Neural cell (in vitro differentiated cells): Measurements from ENCODE around the gene PIAS2. TPM values are rescaled to one million over a fixed set of nuclear protein-coding genes. Genes with fewer than 3 reads are reported as not detected.

Source experiments
- H2AFZ ChIP-seq: fragments of 200-600, 300-800 bp; sonication (generic), shearing (Covaris generic); 2 replicates; pipeline ENCODE4 v1.6.0; 2014; ENCODE audit warnings: low read depth, mild to moderate bottlenecking, antibody characterized with exemption, low read length, moderate library complexity
- H3F3A ChIP-seq: fragments of 200-600 bp; shearing (Covaris generic); 2 replicates; pipeline ENCODE4 v1.6.1; 2016; ENCODE audit warnings: mild to moderate bottlenecking, moderate library complexity, mixed read lengths, antibody characterized with exemption, low read length; ENCODE audit not compliant: insufficient read depth, poor library complexity, severe bottlenecking
- H3K27ac ChIP-seq: fragments of 200-600, 300-800 bp; sonication (generic), shearing (Covaris generic); 2 replicates; pipeline ENCODE4 v1.5.1; 2014; ENCODE audit warnings: mild to moderate bottlenecking, low read length, moderate library complexity
- H3K27me3 ChIP-seq: fragments of 300-800, 200-600 bp; sonication (generic), shearing (Covaris generic); 2 replicates; pipeline ENCODE4 v1.6.0; 2014; ENCODE audit warnings: mild to moderate bottlenecking, low read depth, low read length, moderate library complexity; ENCODE audit not compliant: insufficient read depth
- H3K36me3 ChIP-seq: fragments of 300-800, 200-600 bp; sonication (generic), shearing (Covaris generic); 2 replicates; pipeline ENCODE4 v1.5.1; 2014; ENCODE audit warnings: mild to moderate bottlenecking, antibody characterized with exemption, low read length, moderate library complexity; ENCODE audit not compliant: insufficient read depth
- H3K4me2 ChIP-seq: fragments of 300-800, 200-600 bp; sonication (generic), shearing (Covaris generic); 2 replicates; pipeline ENCODE4 v1.6.0; 2014; ENCODE audit warnings: mild to moderate bottlenecking, low read length
- H3K4me3 ChIP-seq: fragments of 300-800, 200-600 bp; sonication (generic), shearing (Covaris generic); 2 replicates; pipeline ENCODE4 v1.5.1; 2014; ENCODE audit warnings: mild to moderate bottlenecking, low read length, moderate library complexity
- H3K79me2 ChIP-seq: fragments of 200-600 bp; shearing (Covaris generic); replicated peaks from 2 replicates; pipeline ENCODE4 v1.6.0; 2014; ENCODE audit warnings: mild to moderate bottlenecking, low read length, moderate library complexity; ENCODE audit not compliant: insufficient read depth
- H3K9ac ChIP-seq: fragments of 300-800, 200-600 bp; sonication (generic), shearing (Covaris generic); 2 replicates; pipeline ENCODE4 v1.6.1; 2016; ENCODE audit warnings: mild to moderate bottlenecking, low read length, mixed read lengths
- H3K9me2 ChIP-seq: fragments of 200-600 bp; shearing (Covaris generic); 2 replicates; pipeline ENCODE4 v1.6.1; 2016; ENCODE audit warnings: mild to moderate bottlenecking, low read length, mixed read lengths; ENCODE audit not compliant: insufficient read depth
- H3K9me3 ChIP-seq: fragments of 200-600, 300-800 bp; sonication (generic), shearing (Covaris generic); 2 replicates; pipeline ENCODE4 v1.6.1; 2016; ENCODE audit warnings: mild to moderate bottlenecking, mixed run types, low read length, moderate library complexity, mixed read lengths
- H4K20me1 ChIP-seq: fragments of 200-600 bp; shearing (Covaris generic); 2 replicates; pipeline ENCODE4 v1.6.1; 2016; ENCODE audit warnings: mild to moderate bottlenecking, mixed run types; ENCODE audit not compliant: insufficient read depth
- CTCF ChIP-seq: fragments of 450-650 bp; IDR thresholded peaks from 2 replicates; pipeline ENCODE4 v1.5.1; 2014; ENCODE audit warnings: antibody characterized with exemption, mild to moderate bottlenecking, moderate library complexity; ENCODE audit not compliant: poor library complexity, severe bottlenecking
- EP300 ChIP-seq: fragments of 450-650 bp; conservative IDR thresholded peaks from 2 replicates; pipeline ENCODE4 v1.6.1; 2014; ENCODE audit warnings: antibody characterized with exemption, mild to moderate bottlenecking, moderate library complexity; ENCODE audit not compliant: poor library complexity, severe bottlenecking
- EZH2 ChIP-seq: fragments of 200-600, 300-800 bp; shearing (Covaris generic), sonication (generic); IDR thresholded peaks from 2 replicates; pipeline ENCODE4 v1.6.1; 2014; ENCODE audit warnings: antibody characterized with exemption, low read length, borderline replicate concordance, mild to moderate bottlenecking; ENCODE audit not compliant: insufficient read depth, poor library complexity, severe bottlenecking
- MXI1 ChIP-seq: fragments of 450-650 bp; conservative IDR thresholded peaks from 2 replicates; pipeline ENCODE4 v1.6.1; 2014; ENCODE audit warnings: antibody characterized with exemption, mild to moderate bottlenecking; ENCODE audit not compliant: poor library complexity, severe bottlenecking
- POLR2AphosphoS5 ChIP-seq: IDR thresholded peaks from 2 replicates; pipeline ENCODE4 v1.6.1; 2012
- RAD21 ChIP-seq: fragments of 450-650 bp; conservative IDR thresholded peaks from 2 replicates; pipeline ENCODE4 v1.6.1; 2014; ENCODE audit warnings: antibody characterized with exemption, mild to moderate bottlenecking, moderate library complexity
- REST ChIP-seq: IDR thresholded peaks from 2 replicates; pipeline ENCODE4 v1.6.1; 2012; ENCODE audit warnings: borderline replicate concordance
- SMC3 ChIP-seq: fragments of 450-650 bp; conservative IDR thresholded peaks from 2 replicates; pipeline ENCODE4 v1.6.1; 2014; ENCODE audit warnings: antibody characterized with exemption, mild to moderate bottlenecking, moderate library complexity; ENCODE audit not compliant: poor library complexity
- TAF1 ChIP-seq: IDR thresholded peaks from 2 replicates; pipeline ENCODE4 v1.6.1; 2012; ENCODE audit warnings: low read depth
- polyA plus RNA-seq: library from polyadenylated mRNA; depleted of rRNA; stranded (reverse); fragments of >200 nt; gene quantifications from 2 replicates; pipeline ENCODE4 v1.2.3, GENCODE V29; 2014

Gene PIAS2
- polyA plus RNA-seq, 1 donor from 2014 or later = 32.1 TPM

GRCh38 chr18:46920653-46921052 lies 3.3 kb upstream of the PIAS2 start:
- Histone ChIP-seq H3K9me3 (no peaks in the 10 kb centered on the region), H3K4me2 (no peak overlapping the region), H3K4me3 (no peak overlapping the region), H2AFZ (no peak overlapping the region), H4K20me1 (no peaks in the 10 kb centered on the region), H3K9me2 (no peaks in the 10 kb centered on the region), H3K9ac (no peak overlapping the region), H3K27ac (no peak overlapping the region), H3F3A (no peaks in the 10 kb centered on the region), H3K36me3 (no peaks in the 10 kb centered on the region), H3K79me2 (peaks cover under 1% of the 10 kb centered on the region), H3K27me3 (no peaks in the 10 kb centered on the region)
- TF ChIP-seq SMC3 (no peak), RAD21 (no peak), TAF1 (no peak), EP300 (no peak), MXI1 (no peak), POLR2AphosphoS5 (no peak), CTCF (no peak), REST (no peak), EZH2 (no peak)

GRCh38 chr18:46920067-46920466 lies 2.8 kb upstream of the PIAS2 start:
- no peak overlapping the region for H2AFZ ChIP-seq
- H4K20me1 ChIP-seq = no peaks in the 10 kb centered on the region
- no peak overlapping the region for H3K27ac ChIP-seq
- H3K79me2 ChIP-seq = peaks cover 6% of the 10 kb centered on the region
- no peak overlapping the region for H3K4me3 ChIP-seq
- no peaks in the 10 kb centered on the region for H3K9me2 ChIP-seq
- H3K4me2 ChIP-seq = no peak overlapping the region
- no peak overlapping the region for H3K9ac ChIP-seq
- no peaks in the 10 kb centered on the region for H3F3A ChIP-seq
- H3K36me3 ChIP-seq = no peaks in the 10 kb centered on the region
- no peak for TF ChIP-seq MXI1
- TF ChIP-seq TAF1 = no peak
- no peak for TF ChIP-seq SMC3
- no peaks in the 10 kb centered on the region for H3K9me3 ChIP-seq
- no peaks in the 10 kb centered on the region for H3K27me3 ChIP-seq
